K562 (cell line): ENCODE data around the gene ZSWIM8. TPM values are rescaled to one million over a fixed set of nuclear protein-coding genes. Genes with fewer than 3 reads are reported as not detected.

Experiments used
- ATAC-seq: fragments of 200-7000 bp; cut with Tn5 transposase; 3 replicates; pipeline ENCODE4 v1.9.1; 2020; ENCODE audit warnings: moderate library complexity
- BruUV-seq: library from RNA; stranded (reverse); fragments of 400-500 nt; replicated peaks from 2 replicates; lab custom pipeline; 2021; lab: Mats Ljungman, UMichigan
- CTCF ChIA-PET: fragments of 300-600 bp; formaldehyde crosslinking; extraction: SDS; loops from one replicate; lab custom pipeline; 2021; ENCODE audit warnings: low intra/inter-chr PET ratio; lab: Yijun Ruan, JAX
- POLR2A ChIA-PET: fragments of 300-600, 350-650 bp; sonication (Branson Sonifier 250); formaldehyde crosslinking; extraction: SDS; loops from one replicate; lab custom pipeline; 2021; ENCODE audit warnings: antibody characterized with exemption, inconsistent platforms; lab: Yijun Ruan, JAX
- DNase-seq, 4 experiments: peaks; one replicate each; pipeline versions ENCODE4 v3.0.0 to v3.0.0-alpha.2; 2011 to 2018; ENCODE audit warnings: low spot score in 3 of 4, mixed read lengths in 3 of 4; ENCODE audit errors: extremely low read depth in 1 of 4
- FAIRE-seq: peaks from 2 replicates; lab custom pipeline; 2011; peaks lifted over from hg19 to GRCh38; lab: Jason Lieb, UNC
- H2AFZ ChIP-seq: 2 replicates; pipeline ENCODE4 v1.6.0; 2011; ENCODE audit warnings: low read depth, low read length, control low read depth, inconsistent platforms
- H3K27ac ChIP-seq: fragments of 200-600 bp; 3 replicates; pipeline ENCODE4 v1.8.0; 2011; ENCODE audit warnings: low read depth, mild to moderate bottlenecking, control low read depth, inconsistent platforms, low read length, moderate library complexity, mixed read lengths; ENCODE audit errors: extremely low read depth
- H3K27me3 ChIP-seq, 2 experiments: fragments of 300-600 bp in 1 of 2; 2 replicates in 1 of 2; 3 replicates in 1 of 2; pipeline versions ENCODE4 v1.6.0 to v1.8.0; 2011; ENCODE audit warnings: inconsistent platforms in 2 of 2, low read length in 2 of 2, mild to moderate bottlenecking in 1 of 2, mixed read lengths in 1 of 2, moderate library complexity in 1 of 2; ENCODE audit not compliant: control insufficient read depth in 2 of 2, insufficient read depth in 2 of 2
- H3K36me3 ChIP-seq: fragments of 300-600 bp; 3 replicates; pipeline ENCODE4 v1.8.0; 2011; ENCODE audit warnings: mild to moderate bottlenecking, low read length, inconsistent platforms; ENCODE audit not compliant: control insufficient read depth, insufficient read depth
- H3K4me1 ChIP-seq, 2 experiments: fragments of 200-600 bp in 1 of 2; replicated peaks in 1 of 2; 2 replicates in 1 of 2; 3 replicates in 1 of 2; pipeline versions ENCODE4 v1.5.1 to v1.8.0; 2011; ENCODE audit warnings: inconsistent platforms in 2 of 2, low read length in 2 of 2, mild to moderate bottlenecking in 1 of 2, mixed read lengths in 1 of 2, moderate library complexity in 1 of 2; ENCODE audit not compliant: control insufficient read depth in 2 of 2, insufficient read depth in 2 of 2
- H3K4me2 ChIP-seq: 2 replicates; pipeline ENCODE4 v1.6.1; 2011; ENCODE audit warnings: low read length, control low read depth, inconsistent platforms, mixed read lengths; ENCODE audit not compliant: insufficient read depth
- H3K4me3 ChIP-seq: fragments of 200-600 bp; sonication (generic), shearing (Covaris generic); 2 replicates; pipeline ENCODE4 v1.5.1; 2016; ENCODE audit warnings: control low read depth, inconsistent platforms
- H3K79me2 ChIP-seq: fragments of 200-600 bp; 3 replicates; pipeline ENCODE4 v1.8.0; 2011; ENCODE audit warnings: low read length, inconsistent platforms; ENCODE audit not compliant: control insufficient read depth, insufficient read depth
- H3K9ac ChIP-seq, 2 experiments: 2 replicates each; pipeline versions ENCODE4 v1.6.0 to v1.6.1; 2011; ENCODE audit warnings: low read depth in 2 of 2, low read length in 2 of 2, control low read depth in 1 of 2, inconsistent platforms in 1 of 2, mild to moderate bottlenecking in 1 of 2, mixed read lengths in 1 of 2; ENCODE audit not compliant: insufficient read depth in 1 of 2
- H3K9me1 ChIP-seq: one replicate; pipeline ENCODE4 v1.6.0; 2011; ENCODE audit warnings: inconsistent platforms, mild to moderate bottlenecking, low read length, moderate library complexity; ENCODE audit not compliant: control insufficient read depth, insufficient read depth
- H3K9me3 ChIP-seq: replicated peaks from 2 replicates; pipeline ENCODE4 v1.5.1; 2011; ENCODE audit warnings: low read depth, low read length, inconsistent platforms; ENCODE audit not compliant: control insufficient read depth, insufficient read depth
- H4K20me1 ChIP-seq: replicated peaks from 2 replicates; pipeline ENCODE4 v1.6.1; 2011; ENCODE audit warnings: low read length, inconsistent platforms, mixed read lengths; ENCODE audit not compliant: control insufficient read depth, insufficient read depth
- EHMT2 ChIP-seq: fragments of 450-650 bp; IDR thresholded peaks from 2 replicates; pipeline ENCODE4 v1.6.1; 2018; ENCODE audit warnings: antibody characterized with exemption
- MBD2 ChIP-seq: sonication (generic); IDR thresholded peaks from 2 replicates; pipeline ENCODE4 v1.6.1; 2016; ENCODE audit warnings: low read depth, borderline replicate concordance
- MED1 ChIP-seq: sonication (generic); formaldehyde crosslinking; IDR thresholded peaks from 2 replicates; pipeline ENCODE4 v1.8.1; 2023; ENCODE audit warnings: missing genetic modification reagents, borderline replicate concordance
- POLR2G ChIP-seq: fragments of 200-400 bp; formaldehyde crosslinking; IDR thresholded peaks from 2 replicates; pipeline ENCODE4 v1.6.1; 2017; ENCODE audit warnings: low read depth, mild to moderate bottlenecking, antibody characterized with exemption, low read length, moderate library complexity
- RBFOX2 ChIP-seq: fragments of 200-400 bp; formaldehyde crosslinking; IDR thresholded peaks from 2 replicates; pipeline ENCODE4 v1.6.1; 2017; ENCODE audit warnings: low read depth, mild to moderate bottlenecking, low read length, moderate library complexity
- TFAP4 ChIP-seq: sonication (generic); formaldehyde crosslinking; IDR thresholded peaks from 2 replicates; pipeline ENCODE4 v1.8.0; 2022; ENCODE audit warnings: missing genetic modification reagents, mild to moderate bottlenecking, moderate library complexity, borderline replicate concordance
- WGBS: fragments of 100-300 bp; shearing (Covaris generic); methylation state at CpG from one replicate; pipeline ENCODE4 v1.1.6; 2016; ENCODE audit warnings: low coverage, mixed read lengths; ENCODE audit not compliant: insufficient coverage; ENCODE audit errors: missing lambda C conversion rate; 5-methylcytosine and 5-hydroxymethylcytosine counted together
- in situ Hi-C: fragments of 300-500 bp; cut with MboI; formaldehyde crosslinking; loops from 4 replicates; pipeline ENCODE4 v1.15.0; 2018; ENCODE audit warnings: inconsistent platforms, mixed read lengths
- intact Hi-C: fragments of 100-400 bp; cut with micrococcal nuclease; formaldehyde crosslinking; loops from 2 replicates; pipeline ENCODE4 v1.14.2; 2022
- polyA plus RNA-seq, 8 experiments: library from polyadenylated mRNA; depleted of rRNA in 4 of 8; stranded (reverse) in 5 of 8; unstranded in 3 of 8; fragments of >200 nt; fragmentation: Nextera tagmentation in 2 of 8; fragmentation: Illumina TruSeq in 1 of 8; extraction: Ambion mirVana in 2 of 8; extraction: Trizol in 1 of 8; gene quantifications; 2 replicates each; pipeline versions ENCODE4 v1.2.1 to v1.2.3, GENCODE V29; 2011 to 2014; ENCODE audit warnings: inconsistent platforms in 1 of 8, missing spikeins in 1 of 8
- total RNA-seq, 7 experiments: library from RNA; depleted of rRNA in 6 of 7; stranded (reverse); fragments of >200 nt in 6 of 7; fragmentation: Illumina TruSeq in 2 of 7; extraction: Trizol in 2 of 7; gene quantifications; 2 replicates each; pipeline versions ENCODE4 v1.2.1 to v1.2.3, GENCODE V29; 2011 to 2021; ENCODE audit warnings: low replicate concordance in 1 of 7

Gene ZSWIM8
- total and polyA plus RNA-seq, 9 of the 15 experiments (the other 6 are each of a cell fraction or from before 2014, with no cell fraction given): 5.6 to 47.8 (median 26.7) TPM

DNA sequence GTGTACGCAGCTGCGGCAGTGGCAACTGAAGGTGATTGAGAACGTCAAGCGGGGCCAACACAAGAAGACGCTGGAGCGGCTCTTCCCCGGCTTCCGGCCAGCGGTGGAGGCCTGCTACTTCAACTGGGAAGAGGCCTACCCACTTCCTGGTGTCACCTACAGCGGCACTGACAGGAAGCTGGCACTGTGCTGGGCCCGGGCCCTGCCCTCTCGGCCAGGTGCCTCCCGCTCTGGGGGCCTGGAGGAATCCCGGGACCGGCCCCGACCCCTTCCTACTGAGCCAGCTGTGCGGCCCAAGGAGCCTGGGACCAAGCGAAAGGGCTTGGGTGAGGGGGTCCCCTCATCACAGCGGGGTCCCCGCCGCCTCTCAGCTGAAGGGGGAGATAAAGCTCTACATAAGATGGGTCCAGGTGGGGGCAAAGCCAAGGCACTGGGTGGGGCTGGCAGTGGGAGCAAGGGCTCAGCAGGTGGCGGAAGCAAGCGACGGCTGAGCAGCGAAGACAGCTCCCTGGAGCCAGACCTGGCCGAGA is 6.5 kb downstream of the ZSWIM8 start:
- H3K4me2 ChIP-seq: no peak overlapping the region
- BruUV-seq: no TSS peak
- POLR2A ChIA-PET: interaction anchor here (1.4 kb wide), 1 partner anchor 12 kb away, joined by 4 read pairs; no protein-coding TSS in a partner anchor
- intact Hi-C loops: no loop called here
- in situ Hi-C loops: no loop called here
- ATAC-seq (no peak), DNase-seq (no peak), FAIRE-seq (no peak)
- CTCF ChIA-PET: no interaction called here
- H3K36me3 ChIP-seq: peaks cover 75% of the 10 kb centered on the region; the same call in 2 of the 3 replicates
- peaks cover 0 to 2% of the 10 kb centered on the region in 2 experiments; a peak in 2 of 5 replicates for H3K4me1 ChIP-seq
- no peak overlapping the region for H3K27ac ChIP-seq
- H3K79me2 ChIP-seq: peaks cover 3% of the 10 kb centered on the region; the same call in 2 of the 3 replicates
- no peaks in the 10 kb centered on the region for H3K9me3 ChIP-seq
- peaks cover 3% of the 10 kb centered on the region for H3K9me1 ChIP-seq
- WGBS: 90% methylated on average over 26 of the region's 26 CpGs
- TF ChIP-seq MBD2 (no peak), TFAP4 (CRISPR knock-in tag) (0 out of 2 replicates have a peak, but pooled peaks have one; percentile 16), POLR2G (peak; percentile 50; the same call in 1 of the 2 replicates), RBFOX2 (peak; percentile 48), MED1 (CRISPR knock-in tag) (no peak), EHMT2 (no peak)
- TF ChIP-seq, all 486 proteins: peak for 3
- Histone ChIP-seq H3K4me3 (no peak overlapping the region), H4K20me1 (no peaks in the 10 kb centered on the region), H2AFZ (no peak overlapping the region), H3K27me3 (no peaks in the 10 kb centered on the region), H3K9ac (peak overlapping the region in 1 of 2 experiments; percentile 55; a peak in 1 of 4 replicates)
